ENCODE data around the gene S100A8. TPM values are rescaled to one million over a fixed set of nuclear protein-coding genes. Genes with fewer than 3 reads are reported as not detected.

The S100A8 gene
- polyA plus RNA-seq, 1 experiment: not detected

- H3K27ac ChIP-seq (ENCODE audit: low read depth, low read length): no peak overlapping the region
- H3K27me3 ChIP-seq (ENCODE audit: control insufficient read depth, insufficient read depth, low read length): no peaks in the 10 kb centered on the region
- ChIA-PET CTCF (interaction anchor here (0.6 to 1.3 kb wide), 3 partner anchors 17 to 122 kb away, joined by 3 to 4 read pairs (median 3); no protein-coding TSS in a partner anchor), POLR2A (no interaction called here)
- no peak overlapping the region for H3K4me3 ChIP-seq (ENCODE audit: low read depth, low read length)
- H3K9me3 ChIP-seq (ENCODE audit: control insufficient read depth, insufficient read depth, low read length): no peaks in the 10 kb centered on the region
- DNase-seq (ENCODE audit: low read depth, low spot score): no peak
- TF ChIP-seq, protein P1, sequence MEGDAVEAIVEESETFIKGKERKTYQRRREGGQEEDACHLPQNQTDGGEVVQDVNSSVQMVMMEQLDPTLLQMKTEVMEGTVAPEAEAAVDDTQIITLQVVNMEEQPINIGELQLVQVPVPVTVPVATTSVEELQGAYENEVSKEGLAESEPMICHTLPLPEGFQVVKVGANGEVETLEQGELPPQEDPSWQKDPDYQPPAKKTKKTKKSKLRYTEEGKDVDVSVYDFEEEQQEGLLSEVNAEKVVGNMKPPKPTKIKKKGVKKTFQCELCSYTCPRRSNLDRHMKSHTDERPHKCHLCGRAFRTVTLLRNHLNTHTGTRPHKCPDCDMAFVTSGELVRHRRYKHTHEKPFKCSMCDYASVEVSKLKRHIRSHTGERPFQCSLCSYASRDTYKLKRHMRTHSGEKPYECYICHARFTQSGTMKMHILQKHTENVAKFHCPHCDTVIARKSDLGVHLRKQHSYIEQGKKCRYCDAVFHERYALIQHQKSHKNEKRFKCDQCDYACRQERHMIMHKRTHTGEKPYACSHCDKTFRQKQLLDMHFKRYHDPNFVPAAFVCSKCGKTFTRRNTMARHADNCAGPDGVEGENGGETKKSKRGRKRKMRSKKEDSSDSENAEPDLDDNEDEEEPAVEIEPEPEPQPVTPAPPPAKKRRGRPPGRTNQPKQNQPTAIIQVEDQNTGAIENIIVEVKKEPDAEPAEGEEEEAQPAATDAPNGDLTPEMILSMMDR (IDR thresholded peaks at IDR 0.05; ENCODE audit: low read depth, low read length): no peak
These were observed 18.3 kb downstream of the S100A8 start for GRCh38 chr1:153372571-153372970.

DNA sequence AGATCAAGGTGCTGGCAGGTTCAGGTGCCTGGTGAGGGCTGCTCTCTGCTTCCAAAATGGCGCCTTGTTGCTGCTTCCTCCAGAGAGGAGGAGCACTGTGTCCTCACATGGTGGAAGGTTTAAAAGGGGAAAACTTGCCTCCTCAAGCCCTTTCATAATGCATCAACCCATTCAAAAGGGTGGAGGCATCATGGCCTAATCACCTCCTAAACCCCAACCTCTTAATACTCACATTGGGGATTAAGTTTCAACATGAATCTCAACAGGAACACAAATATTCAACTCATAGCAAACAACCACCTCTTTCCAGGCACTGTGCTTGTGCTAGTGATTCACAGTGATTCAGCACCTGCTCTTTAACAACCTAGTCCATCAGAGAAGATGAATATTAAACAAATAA is 19.6 kb downstream of the S100A8 start:
- POLR2A ChIA-PET: no interaction called here
- no peak overlapping the region for H3K4me3 ChIP-seq (ENCODE audit: low read depth, low read length)
- no peaks in the 10 kb centered on the region for H3K9me3 ChIP-seq (ENCODE audit: control insufficient read depth, insufficient read depth, low read length)
- CTCF ChIA-PET: no interaction called here
- TF ChIP-seq, protein P1 (IDR thresholded peaks at IDR 0.05; ENCODE audit: low read depth, low read length): no peak
- DNase-seq (ENCODE audit: low read depth, low spot score): no peak
- no peak overlapping the region for H3K27ac ChIP-seq (ENCODE audit: low read depth, low read length)
- no peaks in the 10 kb centered on the region for H3K27me3 ChIP-seq (ENCODE audit: control insufficient read depth, insufficient read depth, low read length)

DNA sequence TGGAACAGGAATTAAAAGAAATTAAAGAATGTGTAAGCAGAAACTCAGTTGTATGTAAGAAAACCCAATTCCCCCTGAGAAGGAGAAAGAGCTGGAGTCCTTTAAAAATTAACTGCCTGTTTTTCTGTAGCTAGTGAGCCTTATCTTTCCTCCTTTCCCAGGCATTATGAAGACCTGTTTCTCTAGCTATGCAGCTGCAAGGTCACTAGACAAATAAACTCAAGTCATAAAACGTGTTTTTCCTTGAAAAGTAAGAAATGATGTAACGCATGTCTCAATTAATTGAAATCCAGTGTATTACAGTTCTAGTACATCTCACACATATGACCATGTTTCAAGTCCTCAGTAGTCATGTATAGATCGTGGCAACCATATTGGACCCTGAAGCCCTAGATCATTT is 20.7 kb downstream of the S100A8 start:
- H3K9me3 ChIP-seq (ENCODE audit: control insufficient read depth, insufficient read depth, low read length): no peaks in the 10 kb centered on the region
- TF ChIP-seq, protein P1 (IDR thresholded peaks at IDR 0.05; ENCODE audit: low read depth, low read length): no peak
- no peak for DNase-seq (ENCODE audit: low read depth, low spot score)
- peaks cover 2% of the 10 kb centered on the region for H3K27me3 ChIP-seq (ENCODE audit: control insufficient read depth, insufficient read depth, low read length)
- no peak overlapping the region for H3K27ac ChIP-seq (ENCODE audit: low read depth, low read length)
- H3K4me3 ChIP-seq (ENCODE audit: low read depth, low read length): no peak overlapping the region
- ChIA-PET POLR2A (no interaction called here), CTCF (no interaction called here)

DNA sequence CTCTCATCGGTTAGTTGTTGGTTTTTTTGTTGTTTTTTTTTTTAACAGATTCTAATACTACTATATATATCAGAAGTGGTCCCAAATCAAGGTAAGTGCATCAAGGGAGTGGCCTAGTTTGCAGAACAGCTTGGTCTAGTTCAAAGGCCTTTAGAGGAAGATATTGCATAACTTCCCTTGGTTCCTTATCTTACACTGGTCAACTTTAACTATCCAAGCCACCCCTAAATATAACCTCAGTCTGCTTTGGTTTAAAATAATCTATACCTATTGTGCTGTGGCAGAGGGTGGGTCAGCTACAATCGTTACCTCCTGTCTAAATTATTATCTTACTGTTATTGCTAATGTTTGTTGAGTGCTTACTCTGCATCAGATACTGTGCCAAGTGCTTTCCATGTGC is 22.4 kb downstream of the S100A8 start:
- Histone ChIP-seq H3K27ac (ENCODE audit: low read depth, low read length) (no peak overlapping the region), H3K27me3 (ENCODE audit: control insufficient read depth, insufficient read depth, low read length) (peaks cover 5% of the 10 kb centered on the region), H3K9me3 (ENCODE audit: control insufficient read depth, insufficient read depth, low read length) (no peaks in the 10 kb centered on the region), H3K4me3 (ENCODE audit: low read depth, low read length) (no peak overlapping the region)
- ChIA-PET CTCF (interaction anchor here (1.1 kb wide), 1 partner anchor 127 kb away, joined by 3 read pairs; no protein-coding TSS in a partner anchor), POLR2A (no interaction called here)
- TF ChIP-seq, protein P1 (IDR thresholded peaks at IDR 0.05; ENCODE audit: low read depth, low read length): no peak
- no peak for DNase-seq (ENCODE audit: low read depth, low spot score)

DNA sequence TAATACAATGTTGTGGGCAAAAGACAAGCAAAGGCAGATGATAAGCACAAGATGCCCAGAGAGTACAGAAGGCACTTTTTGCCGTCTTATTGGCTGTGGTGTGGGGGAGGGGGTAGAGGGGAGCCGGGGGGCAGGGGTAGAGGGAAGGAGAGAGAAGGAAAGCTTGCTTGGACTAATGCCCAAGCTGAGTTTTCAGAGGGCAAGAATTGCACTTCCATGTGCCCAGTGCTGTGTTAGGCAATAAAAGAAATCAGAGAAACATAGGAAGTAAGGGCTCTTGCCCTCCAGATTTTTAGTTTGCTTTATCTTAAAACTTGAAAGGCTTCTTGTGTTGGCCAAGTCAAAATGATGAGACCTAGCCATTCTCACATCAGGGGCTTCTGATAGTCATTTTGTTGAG is 23.8 kb downstream of the S100A8 start:
- H3K27me3 ChIP-seq (ENCODE audit: control insufficient read depth, insufficient read depth, low read length): peaks cover 5% of the 10 kb centered on the region
- no peak overlapping the region for H3K27ac ChIP-seq (ENCODE audit: low read depth, low read length)
- TF ChIP-seq, protein P1 (IDR thresholded peaks at IDR 0.05; ENCODE audit: low read depth, low read length): no peak
- CTCF ChIA-PET: no interaction called here
- DNase-seq (ENCODE audit: low read depth, low spot score): no peak
- no peak overlapping the region for H3K4me3 ChIP-seq (ENCODE audit: low read depth, low read length)
- no peaks in the 10 kb centered on the region for H3K9me3 ChIP-seq (ENCODE audit: control insufficient read depth, insufficient read depth, low read length)
- POLR2A ChIA-PET: no interaction called here
